Neural cell (in vitro differentiated cells): ENCODE results near the gene CHCHD3. TPM values are rescaled to one million over a fixed set of nuclear protein-coding genes. Genes with fewer than 3 reads are reported as not detected.

ENCODE experiments used
- H2AFZ ChIP-seq: fragments of 200-600, 300-800 bp; sonication (generic), shearing (Covaris generic); 2 replicates; pipeline ENCODE4 v1.6.0; 2014; ENCODE audit warnings: low read depth, mild to moderate bottlenecking, antibody characterized with exemption, low read length, moderate library complexity
- H3F3A ChIP-seq: fragments of 200-600 bp; shearing (Covaris generic); 2 replicates; pipeline ENCODE4 v1.6.1; 2016; ENCODE audit warnings: mild to moderate bottlenecking, moderate library complexity, mixed read lengths, antibody characterized with exemption, low read length; ENCODE audit not compliant: insufficient read depth, poor library complexity, severe bottlenecking
- H3K27ac ChIP-seq: fragments of 200-600, 300-800 bp; sonication (generic), shearing (Covaris generic); 2 replicates; pipeline ENCODE4 v1.5.1; 2014; ENCODE audit warnings: mild to moderate bottlenecking, low read length, moderate library complexity
- H3K27me3 ChIP-seq: fragments of 300-800, 200-600 bp; sonication (generic), shearing (Covaris generic); 2 replicates; pipeline ENCODE4 v1.6.0; 2014; ENCODE audit warnings: mild to moderate bottlenecking, low read depth, low read length, moderate library complexity; ENCODE audit not compliant: insufficient read depth
- H3K36me3 ChIP-seq: fragments of 300-800, 200-600 bp; sonication (generic), shearing (Covaris generic); 2 replicates; pipeline ENCODE4 v1.5.1; 2014; ENCODE audit warnings: mild to moderate bottlenecking, antibody characterized with exemption, low read length, moderate library complexity; ENCODE audit not compliant: insufficient read depth
- H3K4me2 ChIP-seq: fragments of 300-800, 200-600 bp; sonication (generic), shearing (Covaris generic); 2 replicates; pipeline ENCODE4 v1.6.0; 2014; ENCODE audit warnings: mild to moderate bottlenecking, low read length
- H3K4me3 ChIP-seq: fragments of 300-800, 200-600 bp; sonication (generic), shearing (Covaris generic); 2 replicates; pipeline ENCODE4 v1.5.1; 2014; ENCODE audit warnings: mild to moderate bottlenecking, low read length, moderate library complexity
- H3K79me2 ChIP-seq: fragments of 200-600 bp; shearing (Covaris generic); replicated peaks from 2 replicates; pipeline ENCODE4 v1.6.0; 2014; ENCODE audit warnings: mild to moderate bottlenecking, low read length, moderate library complexity; ENCODE audit not compliant: insufficient read depth
- H3K9ac ChIP-seq: fragments of 300-800, 200-600 bp; sonication (generic), shearing (Covaris generic); 2 replicates; pipeline ENCODE4 v1.6.1; 2016; ENCODE audit warnings: mild to moderate bottlenecking, low read length, mixed read lengths
- H3K9me2 ChIP-seq: fragments of 200-600 bp; shearing (Covaris generic); 2 replicates; pipeline ENCODE4 v1.6.1; 2016; ENCODE audit warnings: mild to moderate bottlenecking, low read length, mixed read lengths; ENCODE audit not compliant: insufficient read depth
- H3K9me3 ChIP-seq: fragments of 200-600, 300-800 bp; sonication (generic), shearing (Covaris generic); 2 replicates; pipeline ENCODE4 v1.6.1; 2016; ENCODE audit warnings: mild to moderate bottlenecking, mixed run types, low read length, moderate library complexity, mixed read lengths
- H4K20me1 ChIP-seq: fragments of 200-600 bp; shearing (Covaris generic); 2 replicates; pipeline ENCODE4 v1.6.1; 2016; ENCODE audit warnings: mild to moderate bottlenecking, mixed run types; ENCODE audit not compliant: insufficient read depth
- CTCF ChIP-seq: fragments of 450-650 bp; IDR thresholded peaks from 2 replicates; pipeline ENCODE4 v1.5.1; 2014; ENCODE audit warnings: antibody characterized with exemption, mild to moderate bottlenecking, moderate library complexity; ENCODE audit not compliant: poor library complexity, severe bottlenecking
- EP300 ChIP-seq: fragments of 450-650 bp; conservative IDR thresholded peaks from 2 replicates; pipeline ENCODE4 v1.6.1; 2014; ENCODE audit warnings: antibody characterized with exemption, mild to moderate bottlenecking, moderate library complexity; ENCODE audit not compliant: poor library complexity, severe bottlenecking
- EZH2 ChIP-seq: fragments of 200-600, 300-800 bp; shearing (Covaris generic), sonication (generic); IDR thresholded peaks from 2 replicates; pipeline ENCODE4 v1.6.1; 2014; ENCODE audit warnings: antibody characterized with exemption, low read length, borderline replicate concordance, mild to moderate bottlenecking; ENCODE audit not compliant: insufficient read depth, poor library complexity, severe bottlenecking
- MXI1 ChIP-seq: fragments of 450-650 bp; conservative IDR thresholded peaks from 2 replicates; pipeline ENCODE4 v1.6.1; 2014; ENCODE audit warnings: antibody characterized with exemption, mild to moderate bottlenecking; ENCODE audit not compliant: poor library complexity, severe bottlenecking
- POLR2AphosphoS5 ChIP-seq: IDR thresholded peaks from 2 replicates; pipeline ENCODE4 v1.6.1; 2012
- RAD21 ChIP-seq: fragments of 450-650 bp; conservative IDR thresholded peaks from 2 replicates; pipeline ENCODE4 v1.6.1; 2014; ENCODE audit warnings: antibody characterized with exemption, mild to moderate bottlenecking, moderate library complexity
- REST ChIP-seq: IDR thresholded peaks from 2 replicates; pipeline ENCODE4 v1.6.1; 2012; ENCODE audit warnings: borderline replicate concordance
- SMC3 ChIP-seq: fragments of 450-650 bp; conservative IDR thresholded peaks from 2 replicates; pipeline ENCODE4 v1.6.1; 2014; ENCODE audit warnings: antibody characterized with exemption, mild to moderate bottlenecking, moderate library complexity; ENCODE audit not compliant: poor library complexity
- TAF1 ChIP-seq: IDR thresholded peaks from 2 replicates; pipeline ENCODE4 v1.6.1; 2012; ENCODE audit warnings: low read depth
- polyA plus RNA-seq: library from polyadenylated mRNA; depleted of rRNA; stranded (reverse); fragments of >200 nt; gene quantifications from 2 replicates; pipeline ENCODE4 v1.2.3, GENCODE V29; 2014

The CHCHD3 gene
- polyA plus RNA-seq, 1 donor from 2014 or later, result 89.9 TPM

GRCh38 chr7:132759482-132760243, 322.2 kb downstream of the CHCHD3 start:
- Histone ChIP-seq H3K9me3 (no peaks in the 10 kb centered on the region), H3K9ac (no peak overlapping the region), H3K79me2 (no peaks in the 10 kb centered on the region), H3K4me2 (no peak overlapping the region), H3K36me3 (no peaks in the 10 kb centered on the region), H3K9me2 (no peaks in the 10 kb centered on the region), H3F3A (no peaks in the 10 kb centered on the region), H3K27me3 (no peaks in the 10 kb centered on the region), H4K20me1 (no peaks in the 10 kb centered on the region), H2AFZ (no peak overlapping the region), H3K4me3 (no peak overlapping the region), H3K27ac (no peak overlapping the region)
- TF ChIP-seq SMC3, result no peak
- no peak for TF ChIP-seq CTCF
- no peak for TF ChIP-seq REST
- no peak for TF ChIP-seq POLR2AphosphoS5
- no peak for TF ChIP-seq RAD21
- TF ChIP-seq EP300, result no peak
- TF ChIP-seq MXI1, result no peak
- TF ChIP-seq EZH2, result no peak
- no peak for TF ChIP-seq TAF1

GRCh38 chr7:132758986-132759385, 322.9 kb downstream of the CHCHD3 start:
- no peak overlapping the region for H3K9ac ChIP-seq
- no peak for TF ChIP-seq EZH2
- no peak for TF ChIP-seq MXI1
- TF ChIP-seq RAD21, result no peak
- no peak for TF ChIP-seq POLR2AphosphoS5
- no peak for TF ChIP-seq REST
- no peak for TF ChIP-seq SMC3
- no peak for TF ChIP-seq TAF1
- no peak for TF ChIP-seq EP300
- TF ChIP-seq CTCF, result no peak
- H3K27ac ChIP-seq, result no peak overlapping the region

More at GRCh38 chr7:132758986-132759385, 322.9 kb downstream of the CHCHD3 start:
- Histone ChIP-seq H4K20me1 (no peaks in the 10 kb centered on the region), H3K9me3 (no peaks in the 10 kb centered on the region), H3K4me3 (no peak overlapping the region), H3K9me2 (no peaks in the 10 kb centered on the region), H3F3A (no peaks in the 10 kb centered on the region), H3K4me2 (no peak overlapping the region), H3K79me2 (no peaks in the 10 kb centered on the region), H3K27me3 (no peaks in the 10 kb centered on the region), H3K36me3 (no peaks in the 10 kb centered on the region), H2AFZ (no peak overlapping the region)
